Measurements from ENCODE around the gene ZNF470.

ZNF470 gene

GRCh38 chr19:56623006-56623405 is 55.7 kb downstream of the ZNF470 start:
- H3K27ac ChIP-seq, result no peak overlapping the region
- TF ChIP-seq, protein P1, sequence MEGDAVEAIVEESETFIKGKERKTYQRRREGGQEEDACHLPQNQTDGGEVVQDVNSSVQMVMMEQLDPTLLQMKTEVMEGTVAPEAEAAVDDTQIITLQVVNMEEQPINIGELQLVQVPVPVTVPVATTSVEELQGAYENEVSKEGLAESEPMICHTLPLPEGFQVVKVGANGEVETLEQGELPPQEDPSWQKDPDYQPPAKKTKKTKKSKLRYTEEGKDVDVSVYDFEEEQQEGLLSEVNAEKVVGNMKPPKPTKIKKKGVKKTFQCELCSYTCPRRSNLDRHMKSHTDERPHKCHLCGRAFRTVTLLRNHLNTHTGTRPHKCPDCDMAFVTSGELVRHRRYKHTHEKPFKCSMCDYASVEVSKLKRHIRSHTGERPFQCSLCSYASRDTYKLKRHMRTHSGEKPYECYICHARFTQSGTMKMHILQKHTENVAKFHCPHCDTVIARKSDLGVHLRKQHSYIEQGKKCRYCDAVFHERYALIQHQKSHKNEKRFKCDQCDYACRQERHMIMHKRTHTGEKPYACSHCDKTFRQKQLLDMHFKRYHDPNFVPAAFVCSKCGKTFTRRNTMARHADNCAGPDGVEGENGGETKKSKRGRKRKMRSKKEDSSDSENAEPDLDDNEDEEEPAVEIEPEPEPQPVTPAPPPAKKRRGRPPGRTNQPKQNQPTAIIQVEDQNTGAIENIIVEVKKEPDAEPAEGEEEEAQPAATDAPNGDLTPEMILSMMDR (conservative IDR thresholded peaks at IDR 0.05), result no peak

DNA sequence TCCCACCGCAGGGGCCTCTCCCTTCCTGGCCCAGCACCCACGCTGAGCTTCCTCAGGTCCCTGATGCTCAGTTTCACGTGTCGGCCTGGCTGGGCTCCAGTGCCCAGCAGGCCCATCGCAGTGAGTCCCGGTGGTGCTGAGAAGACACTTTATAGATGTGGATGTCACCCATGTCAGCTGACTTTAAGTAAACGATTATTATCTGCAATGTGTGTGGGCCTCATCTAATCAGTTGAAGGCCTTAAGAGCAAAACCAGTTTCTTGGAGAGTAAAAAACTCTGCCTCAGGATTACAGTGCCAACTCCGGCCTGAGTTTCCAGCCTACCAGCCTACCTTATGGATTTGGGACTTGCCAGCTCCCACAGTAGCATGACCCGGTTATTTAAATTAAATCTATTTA is 58.4 kb downstream of the ZNF470 start:
- TF ChIP-seq, protein P1 (conservative IDR thresholded peaks at IDR 0.05), result no peak

GRCh38 chr19:56633021-56633420 is 65.8 kb downstream of the ZNF470 start:
- H3K27ac ChIP-seq, result no peak overlapping the region
- TF ChIP-seq, protein P1 (conservative IDR thresholded peaks at IDR 0.05), result no peak

More for the DNA sequence above, 58.4 kb downstream of the ZNF470 start:
- no peak overlapping the region for H3K27ac ChIP-seq

DNA sequence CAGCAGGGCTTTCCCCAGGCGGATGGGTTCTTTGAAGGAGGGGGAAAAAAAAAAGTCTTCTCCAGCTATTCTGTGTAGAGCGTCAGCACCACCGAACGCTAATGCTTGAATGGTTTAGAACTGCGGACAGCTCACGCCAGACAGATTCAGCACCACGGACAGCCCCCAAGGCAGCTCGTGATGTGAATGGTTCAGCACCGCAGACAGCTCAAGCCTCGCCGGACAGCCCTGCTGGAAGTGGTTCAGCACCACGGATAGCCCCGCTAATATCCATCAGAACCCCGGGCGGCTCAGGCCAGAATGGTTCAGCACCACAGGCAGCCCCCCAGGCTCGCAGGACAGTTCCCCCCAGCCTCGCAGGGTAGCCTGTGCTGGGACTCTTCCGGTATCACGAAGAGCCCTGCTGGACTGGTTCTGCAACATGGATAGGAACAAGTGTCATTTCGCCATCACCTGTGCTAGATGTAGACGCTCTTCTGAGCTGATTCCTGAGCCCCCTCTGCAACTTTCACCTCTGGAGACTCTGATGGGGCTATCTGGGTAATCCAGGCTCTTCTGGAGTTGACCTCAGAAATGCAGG is 70.8 kb downstream of the ZNF470 start:
- peak overlapping the region; percentile 65 for H3K27ac ChIP-seq
- TF ChIP-seq, protein P1 (conservative IDR thresholded peaks at IDR 0.05), result no peak

Measured in VCaP (cell line).